ENCODE measurements around the gene MAP1LC3B.

DNA sequence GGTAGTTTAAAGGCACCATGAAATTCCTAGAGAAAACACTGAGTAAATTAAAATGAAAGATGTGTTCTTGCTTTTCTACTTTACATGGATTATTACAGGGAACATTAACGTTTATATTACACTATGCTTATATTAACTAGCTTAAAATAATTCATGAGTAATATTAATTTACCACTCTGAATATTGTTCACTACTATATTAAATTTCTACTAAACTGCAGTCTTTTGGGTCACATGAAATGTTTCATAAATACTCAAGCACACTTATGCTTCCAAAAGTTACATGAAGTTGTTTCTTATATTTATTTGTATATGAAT, 3.4 kb upstream of the MAP1LC3B start:
- TF ChIP-seq EZH2 (IDR thresholded peaks at IDR 0.05; ENCODE audit: borderline replicate concordance, low read length): no peak
- TF ChIP-seq CTCF (conservative IDR thresholded peaks at IDR 0.05 in 1 of 2, IDR thresholded peaks at IDR 0.05 in 1 of 2; ENCODE audit: extremely low read depth in 1 of 2, insufficient read depth in 1 of 2, low read depth in 1 of 2, low read length in 2 of 2): no peak
